Ovary (tissue), 9 donors: Measurements from ENCODE around the gene CRB2. TPM values are rescaled to one million over a fixed set of nuclear protein-coding genes. Genes with fewer than 3 reads are reported as not detected.
"Not testable (repeated sequence)": the region's sequence is repeated elsewhere in the genome, so short reads cannot be mapped to it uniquely, and the experiment has no call there.

Experiments used
- DNase-seq, 5 donors: peaks; one replicate each; pipeline ENCODE4 v3.0.0-alpha.2; 2019 to 2020
- H3K27ac ChIP-seq, 2 donors: fragments of 200-600 bp; one replicate each; pipeline versions ENCODE4 v1.5.1 to v1.8.0; 2019 to 2022
- H3K27me3 ChIP-seq: fragments of 200-600 bp; one replicate; pipeline ENCODE4 v1.8.0; 2022
- H3K36me3 ChIP-seq: fragments of 200-600 bp; sonication (generic); one replicate; pipeline ENCODE4 v1.5.1; 2019
- H3K4me1 ChIP-seq: one replicate; pipeline ENCODE4 v1.8.1; 2013; ENCODE audit warnings: mild to moderate bottlenecking, moderate library complexity; ENCODE audit not compliant: insufficient read depth
- H3K4me3 ChIP-seq: fragments of 200-600 bp; sonication (generic); one replicate; pipeline ENCODE4 v1.5.1; 2017
- H3K9me3 ChIP-seq, 2 donors: fragments of 200-600 bp in 1 of 2; sonication (generic) in 1 of 2; one replicate each; pipeline versions ENCODE4 v1.5.1 to v1.8.1; 2013 to 2019; ENCODE audit warnings: mild to moderate bottlenecking in 1 of 2, moderate library complexity in 1 of 2
- CTCF ChIP-seq, 3 donors: fragments of 450-650 bp in 2 of 3; fragments of 200-600 bp in 1 of 3; IDR thresholded peaks; one replicate each; pipeline versions ENCODE4 v1.5.1 to v1.8.0; 2016 to 2022; ENCODE audit warnings: antibody characterized with exemption in 3 of 3, mild to moderate bottlenecking in 1 of 3
- EP300 ChIP-seq: sonication (generic); formaldehyde crosslinking; IDR thresholded peaks from one replicate; pipeline ENCODE4 v1.6.1; 2017; ENCODE audit warnings: antibody characterized with exemption
- POLR2A ChIP-seq: fragments of 450-650 bp; IDR thresholded peaks from one replicate; pipeline ENCODE4 v1.6.1; 2017; ENCODE audit warnings: antibody characterized with exemption, mild to moderate bottlenecking, moderate library complexity
- WGBS, 3 donors: extraction: QIAGEN DNeasy Blood & Tissue Kit in 1 of 3; methylation state at CpG; one replicate each; pipeline versions ENCODE4 v1.1.5 to v1.1.7; 2013 to 2017; 5-methylcytosine and 5-hydroxymethylcytosine counted together
- intact Hi-C, 4 donors: fragments of 100-400 bp; cut with DNase I; formaldehyde crosslinking; loops; one replicate each; pipeline versions ENCODE4 v1.11.0 to v1.15.1; 2022 to 2023
- polyA plus RNA-seq, 2 donors: library from polyadenylated mRNA; stranded (reverse); fragments of 200-250 nt in 1 of 2; fragments of 350-450 nt in 1 of 2; fragmentation: Illumina TruSeq in 1 of 2; extraction: RNeasy Lipid Tissue Mini Kit (QIAGEN cat#74804) in 1 of 2; gene quantifications; one replicate each; pipeline ENCODE4 v1.2.3, GENCODE V29; 2013 to 2014
- total RNA-seq, 7 donors: library from RNA; depleted of rRNA in 2 of 7; stranded (reverse); fragments of >200 nt in 2 of 7; fragmentation: NEBNext Ultra II Directional in 3 of 7; extraction: Animal tissue kit (Norgen Biotek cat#: 25700) in 3 of 7; gene quantifications; one replicate each; pipeline versions ENCODE4 v1.1.0 to v1.2.4, GENCODE V29; 2016 to 2023
- donor health status: DM: no; HTN: no; CAD: no; lungs with moderate emphysema.
- donor health status: DM: no; HTN: no; CAD: no.
- donor health status: Bipolar disorder and iron deficiency.
- donor health status: DM: yes; HTN: yes; CAD: no.
- donor health status: DM: no; HTN: no; CAD: no.
- donor health status: DM: yes; HTN: yes; CAD: no.

CRB2 gene
- total and polyA plus RNA-seq, 9 donors: 0.13 to 20.4 (median 0.48) TPM

DNA sequence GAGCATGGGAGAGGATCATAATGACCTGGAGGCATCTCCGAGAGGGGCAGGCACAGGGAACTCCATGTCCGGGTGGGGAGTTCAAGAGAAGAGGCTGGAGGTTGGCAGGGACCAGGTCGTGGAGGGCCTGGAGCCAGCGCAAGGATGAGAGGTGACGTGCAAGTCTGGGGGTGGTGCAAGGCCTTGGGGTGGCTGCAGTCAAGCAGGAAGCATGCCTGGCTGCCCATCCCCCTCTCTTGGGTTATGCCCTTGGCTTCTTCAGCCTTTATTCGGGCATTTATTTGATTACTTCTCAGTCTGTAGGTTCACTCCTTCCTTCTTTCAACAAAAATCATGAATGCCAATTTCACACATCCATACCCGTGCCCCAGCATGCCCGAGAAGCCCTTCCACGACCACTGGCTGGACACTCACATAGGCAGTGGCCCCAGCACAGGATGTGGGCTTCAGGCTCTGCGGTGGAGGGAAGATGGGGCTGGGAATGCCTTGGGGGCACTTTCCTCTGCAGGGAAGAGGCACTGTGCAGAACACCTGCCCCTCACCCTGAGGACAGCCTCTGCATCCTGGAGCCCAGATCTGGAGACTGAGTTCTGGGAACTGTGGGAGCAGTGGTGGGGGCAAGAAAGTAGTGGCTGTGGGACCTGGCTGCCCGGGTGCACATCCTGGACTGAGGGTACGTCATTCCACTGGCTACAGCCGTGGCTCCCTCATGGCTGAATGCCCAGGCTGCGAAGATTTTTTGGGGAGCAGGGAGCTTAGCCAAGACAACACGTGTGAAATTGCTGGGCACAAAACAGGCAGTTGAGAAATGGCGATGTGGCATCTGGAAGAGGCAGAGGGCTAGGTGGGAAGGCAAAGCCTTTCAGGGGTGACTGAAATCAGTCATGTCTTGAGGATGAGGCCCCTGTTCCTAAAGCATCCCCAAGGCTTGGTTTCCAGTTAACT, 38.6 kb downstream of the CRB2 start:
- Histone ChIP-seq H3K27me3 (no peaks in the 10 kb centered on the region), H3K4me3 (no peak overlapping the region), H3K9me3 (no peaks in the 10 kb centered on the region), H3K27ac (no peak overlapping the region), H3K4me1 (peaks cover 1% of the 10 kb centered on the region), H3K36me3 (no peaks in the 10 kb centered on the region)
- 78 to 86% (median 81%) methylated on average over 15 to 16 of the region's 16 CpGs for WGBS, 3 donors
- DNase-seq: no peak
- TF ChIP-seq POLR2A (no peak), CTCF (IDR thresholded peaks at IDR 0.05) (no peak), EP300 (no peak)
- intact Hi-C loops: no loop called here

DNA sequence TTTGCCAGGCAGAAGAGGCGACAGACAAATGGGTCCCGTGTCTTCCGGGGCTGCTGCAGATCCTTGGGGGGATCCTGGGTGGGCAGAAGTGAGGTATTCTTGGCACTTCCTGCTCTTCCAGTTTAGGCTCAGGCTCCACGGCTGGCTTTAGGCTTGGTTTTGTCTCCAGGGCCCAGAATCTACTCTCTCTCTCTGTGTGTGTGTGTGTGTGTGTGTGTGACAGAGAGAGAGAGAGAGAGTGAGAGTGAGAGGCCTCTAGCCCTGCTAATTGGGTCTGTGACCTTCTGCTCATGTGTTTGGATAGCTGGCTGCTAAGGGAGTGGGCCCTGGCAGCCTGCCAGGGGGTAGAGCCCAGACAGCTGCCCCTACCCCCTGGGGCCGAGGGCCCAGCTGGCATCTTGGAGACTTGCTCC, 39.3 kb downstream of the CRB2 start:
- no peak for DNase-seq
- 55 to 66% (median 64%) methylated on average over 5 of the region's 5 CpGs for WGBS, 3 donors
- Histone ChIP-seq H3K27ac (no peak overlapping the region), H3K9me3 (no peaks in the 10 kb centered on the region), H3K36me3 (no peaks in the 10 kb centered on the region), H3K27me3 (no peaks in the 10 kb centered on the region), H3K4me3 (no peak overlapping the region), H3K4me1 (peaks cover 1% of the 10 kb centered on the region)
- intact Hi-C loops: no loop called here
- TF ChIP-seq POLR2A (no peak), EP300 (no peak), CTCF (IDR thresholded peaks at IDR 0.05) (no peak)

- Histone ChIP-seq H3K27ac (no peak overlapping the region), H3K36me3 (no peaks in the 10 kb centered on the region), H3K9me3 (no peaks in the 10 kb centered on the region), H3K4me3 (no peak overlapping the region), H3K27me3 (no peaks in the 10 kb centered on the region), H3K4me1 (peaks cover 1% of the 10 kb centered on the region)
- intact Hi-C loops: no loop called here
- TF ChIP-seq POLR2A (no peak), EP300 (no peak), CTCF (IDR thresholded peaks at IDR 0.05) (no peak)
- no peak for DNase-seq
- 86 to 90% (median 87%) methylated on average over 24 of the region's 24 CpGs for WGBS, 3 donors
These were observed 39.9 kb downstream of the CRB2 start for GRCh38 chr9:123395689-123396511.

GRCh38 chr9:123397975-123398374, 42.0 kb downstream of the CRB2 start:
- Histone ChIP-seq H3K27ac (no peak overlapping the region), H3K9me3 (no peaks in the 10 kb centered on the region), H3K4me1 (peaks cover 1% of the 10 kb centered on the region), H3K27me3 (no peaks in the 10 kb centered on the region), H3K36me3 (no peaks in the 10 kb centered on the region), H3K4me3 (no peak overlapping the region)
- no peak for TF ChIP-seq EP300
- TF ChIP-seq POLR2A: no peak
- no peak for TF ChIP-seq CTCF (IDR thresholded peaks at IDR 0.05)
- 83 to 91% (median 85%) methylated on average over 4 of the region's 4 CpGs for WGBS, 3 donors
- DNase-seq: no peak
- intact Hi-C loops: no loop called here

DNA sequence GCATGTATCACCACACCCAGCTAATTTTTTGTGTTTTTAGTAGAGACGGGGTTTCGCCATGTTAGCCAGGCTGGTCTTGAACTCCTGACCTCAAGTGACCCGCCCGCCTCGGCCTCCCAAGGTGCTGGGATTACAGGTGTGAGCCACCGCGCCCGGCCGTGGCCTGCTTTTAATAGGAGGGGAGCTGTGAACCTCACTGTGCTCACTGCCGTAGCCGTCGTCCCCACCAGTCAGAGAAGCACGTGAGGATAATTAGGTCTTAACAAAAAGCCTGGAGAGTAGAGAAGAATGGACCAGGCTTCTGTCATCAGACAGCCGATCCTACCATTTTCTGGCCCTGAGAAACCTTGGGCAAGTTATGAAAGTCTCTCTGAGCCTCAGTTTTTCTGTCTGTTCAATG, 42.9 kb downstream of the CRB2 start:
- H3K9me3 ChIP-seq, H3K4me3 ChIP-seq, intact Hi-C loops, DNase-seq, H3K27me3 ChIP-seq, H3K27ac ChIP-seq, H3K4me1 ChIP-seq, H3K36me3 ChIP-seq: not testable (repeated sequence)
- WGBS, 3 donors: 93 to 96% (median 95%) methylated on average over 14 of the region's 14 CpGs
